ENCODE results near the gene OR2J1. TPM values are rescaled to one million over a fixed set of nuclear protein-coding genes. Genes with fewer than 3 reads are reported as not detected.
"Not testable (repeated sequence)": the region's sequence is repeated elsewhere in the genome, so short reads cannot be mapped to it uniquely, and the experiment has no call there.

Gene OR2J1
- total RNA-seq: not detected

DNA sequence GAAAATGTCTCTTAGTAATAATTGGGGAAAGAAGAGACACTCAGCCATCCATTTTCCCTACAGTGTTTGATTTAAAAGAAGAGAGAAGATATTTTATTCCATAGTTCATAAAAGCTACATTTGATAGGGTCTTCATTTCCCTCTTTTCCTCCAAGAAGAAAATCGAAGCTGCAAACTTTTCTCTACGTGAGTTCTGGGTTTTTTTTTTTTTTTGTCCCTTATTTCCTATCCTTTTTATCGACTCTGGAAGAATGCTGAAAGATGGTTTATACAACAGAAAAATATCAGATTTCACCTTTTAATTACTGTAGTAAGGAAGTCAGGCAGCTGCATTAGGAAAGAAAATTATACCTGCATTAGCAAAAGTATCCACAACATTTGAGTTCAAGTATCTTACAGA, at the start of gene OR2J1:
Gene OR2J1, plus strand, starts transcription at position 301 of the 400 bp plus-strand sequence. CDS start 1,453 bp downstream, outside the sequence.
- no peak for DNase-seq

DNA sequence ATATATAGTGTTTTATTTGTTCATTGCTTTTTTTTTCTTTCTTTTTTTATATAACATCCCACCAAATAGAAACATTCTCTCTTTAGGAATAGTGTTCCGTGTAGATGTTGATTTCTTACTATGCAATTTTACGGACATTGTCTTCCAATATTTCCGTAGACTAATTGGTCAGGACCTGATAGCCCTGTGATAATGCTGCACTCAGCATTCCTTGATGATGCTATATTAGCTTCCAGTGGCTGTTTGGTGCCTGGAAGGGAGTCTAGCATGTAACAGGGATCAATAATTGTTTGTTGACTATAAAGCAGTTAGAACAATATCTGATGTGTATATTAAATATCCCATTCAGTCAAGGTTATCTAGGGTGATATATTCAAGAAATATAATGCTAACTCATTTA, 47.6 kb upstream of the OR2J1 start:
- DNase-seq: no peak

GRCh38 chr6:29071831-29072723, 27.2 kb upstream of the OR2J1 start:
- DNase-seq: no peak

DNA sequence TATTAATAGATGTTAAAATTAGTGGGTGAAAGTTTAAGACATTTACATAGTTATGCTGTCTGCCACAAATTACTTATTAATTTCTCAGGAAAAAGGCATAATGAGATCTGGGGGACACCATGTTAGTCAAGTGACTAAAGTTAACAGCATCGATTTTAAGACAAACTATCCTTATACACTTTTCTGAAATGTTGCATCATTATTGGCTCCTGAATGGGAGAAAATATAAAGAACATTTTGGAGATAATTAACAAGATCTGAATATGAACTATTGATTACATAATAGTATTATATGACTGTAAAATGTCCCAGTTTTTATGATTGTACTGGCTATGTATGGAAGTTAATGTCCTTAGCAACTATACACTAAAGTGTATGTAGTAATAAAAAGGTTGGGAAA, 20.1 kb upstream of the OR2J1 start:
- no peak for DNase-seq

GRCh38 chr6:29081312-29081711, 18.0 kb upstream of the OR2J1 start:
- DNase-seq: no peak

- no peak for DNase-seq
These were observed 16.8 kb upstream of the OR2J1 start for GRCh38 chr6:29082457-29082856.

DNA sequence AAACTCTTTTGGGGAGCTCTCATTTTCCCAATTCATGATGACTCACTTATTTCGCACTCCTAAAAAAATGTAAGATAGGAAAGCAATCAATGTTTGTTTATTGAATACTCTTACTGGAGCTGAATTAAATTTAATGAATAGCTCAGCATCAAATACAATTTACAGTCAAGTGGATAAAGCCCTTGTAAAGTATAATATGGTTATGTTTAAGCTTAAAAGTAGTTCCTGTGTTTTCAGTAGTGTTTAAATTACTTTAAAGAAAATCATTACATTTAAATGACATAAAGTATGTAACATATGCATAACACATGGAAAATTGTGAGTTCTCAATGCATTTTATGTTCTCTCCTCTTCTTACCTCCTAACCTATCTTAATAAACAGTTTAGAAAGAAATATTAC, 12.1 kb upstream of the OR2J1 start, which contains the start of gene OR2B3:
Gene OR2B3, minus strand, starts transcription at position 101 of the 400 bp plus-strand sequence. Its CDS starts 65 bp downstream, at position 36.
- DNase-seq: no peak

- no peak for DNase-seq
These were observed 6.3 kb upstream of the OR2J1 start for GRCh38 chr6:29092957-29093356.

GRCh38 chr6:29097803-29098202, 1.5 kb upstream of the OR2J1 start:
- DNase-seq: no peak

- no peak for DNase-seq
These were observed 8.5 kb downstream of the OR2J1 start, which contains the start of gene OR2J3 for GRCh38 chr6:29107758-29108157. Gene OR2J3 (plus strand): TSS chr6:29108058. CDS start chr6:29111891, 3,833 bp downstream.

- no peak for DNase-seq
These were observed 12.8 kb downstream of the OR2J1 start for GRCh38 chr6:29112135-29112534.

DNA sequence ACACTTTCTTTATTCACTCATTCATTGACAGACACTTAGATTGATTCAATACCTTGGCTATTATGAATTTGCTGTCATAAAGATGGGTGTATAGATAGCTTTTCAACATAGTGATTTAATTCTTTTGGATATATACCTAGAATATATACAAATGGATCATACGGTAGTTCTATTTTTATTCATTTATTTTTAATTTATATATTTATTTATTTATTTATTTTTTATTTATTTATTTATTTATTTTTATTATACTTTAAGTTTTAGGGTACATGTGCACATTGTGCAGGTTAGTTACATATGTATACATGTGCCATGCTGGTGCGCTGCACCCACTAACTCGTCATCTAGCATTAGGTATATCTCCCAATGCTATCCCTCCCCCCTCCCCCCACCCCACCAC, 15.7 kb downstream of the OR2J1 start:
- DNase-seq: not testable (repeated sequence)

DNA sequence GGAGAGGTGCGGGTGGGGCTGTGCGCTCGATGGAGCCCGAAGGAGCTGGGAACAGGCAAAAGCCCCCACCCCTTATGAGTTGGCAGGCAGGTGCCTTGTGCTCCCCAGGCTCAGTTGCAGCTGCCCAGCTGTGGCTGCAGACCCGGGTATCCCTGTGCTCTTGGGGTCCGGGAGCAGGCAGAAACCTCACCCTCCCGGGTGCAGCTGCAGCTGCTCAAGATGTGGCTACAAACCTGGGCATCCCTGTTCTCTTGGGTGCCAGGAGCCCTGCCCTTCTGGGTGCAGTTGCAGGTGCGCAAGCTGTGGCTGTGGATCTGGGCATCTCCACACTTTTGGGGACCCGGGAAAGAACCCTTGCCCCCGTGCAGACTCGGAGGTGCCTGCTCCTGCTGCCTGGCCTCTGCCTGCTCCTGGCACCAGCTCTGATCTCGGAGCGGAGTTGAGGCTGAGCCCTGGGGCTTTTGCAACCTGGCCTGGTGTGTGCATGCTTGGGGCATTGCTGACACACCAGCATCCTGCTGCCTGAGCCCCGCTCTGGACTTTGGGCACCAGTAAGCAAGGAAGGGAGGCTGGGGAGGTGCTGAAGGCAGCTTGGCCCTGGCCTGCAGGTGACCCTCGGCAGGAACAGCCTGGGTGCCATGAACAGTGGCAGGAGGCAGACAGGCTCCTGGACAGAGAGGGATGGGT, 30.2 kb downstream of the OR2J1 start:
- DNase-seq: no peak

DNA sequence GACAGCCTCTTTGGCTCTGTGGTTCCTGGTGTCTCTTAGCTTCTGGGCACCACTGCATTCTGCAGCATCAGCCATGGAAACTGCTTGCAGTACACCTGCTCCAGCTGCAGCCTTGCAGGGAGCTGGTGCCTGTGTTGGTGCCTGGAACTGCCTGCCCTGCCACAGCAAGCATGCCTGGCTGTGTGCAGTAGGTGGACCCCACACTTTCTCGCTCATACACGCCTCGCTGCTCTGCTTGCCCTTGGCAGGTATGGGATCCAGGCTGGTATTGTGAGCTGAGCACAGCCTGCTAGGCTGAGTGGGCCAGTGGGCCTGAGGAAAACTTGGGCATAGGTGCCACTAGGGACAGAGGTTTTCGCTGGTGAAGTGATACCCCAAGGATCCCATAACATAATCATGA, 31.4 kb downstream of the OR2J1 start:
- DNase-seq: no peak

- DNase-seq: no peak
These were observed 32.4 kb downstream of the OR2J1 start for GRCh38 chr6:29131691-29132090.

DNA sequence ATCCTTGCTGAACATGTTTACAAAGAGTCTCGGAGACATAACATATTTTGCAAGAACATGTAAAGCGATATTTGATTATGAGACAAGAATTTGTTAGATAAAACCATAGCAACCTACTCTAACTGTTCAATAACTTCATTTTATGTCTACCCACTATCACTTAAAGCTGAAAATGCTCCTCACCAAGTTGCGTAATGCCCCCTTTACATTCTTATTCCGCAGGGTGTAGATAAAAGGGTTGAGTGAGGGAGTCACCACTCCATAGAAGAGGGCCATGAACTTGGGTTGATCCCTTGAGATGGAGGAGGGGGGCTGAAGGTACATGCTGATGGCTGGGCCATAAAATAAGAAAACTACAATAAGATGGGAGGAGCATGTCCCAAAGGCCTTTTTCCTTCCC, 38.4 kb downstream of the OR2J1 start:
- DNase-seq: no peak

- DNase-seq: no peak
These were observed 42.3 kb downstream of the OR2J1 start for GRCh38 chr6:29141606-29142005.

GRCh38 chr6:29142309-29142708, 43.0 kb downstream of the OR2J1 start:
- DNase-seq: no peak

DNA sequence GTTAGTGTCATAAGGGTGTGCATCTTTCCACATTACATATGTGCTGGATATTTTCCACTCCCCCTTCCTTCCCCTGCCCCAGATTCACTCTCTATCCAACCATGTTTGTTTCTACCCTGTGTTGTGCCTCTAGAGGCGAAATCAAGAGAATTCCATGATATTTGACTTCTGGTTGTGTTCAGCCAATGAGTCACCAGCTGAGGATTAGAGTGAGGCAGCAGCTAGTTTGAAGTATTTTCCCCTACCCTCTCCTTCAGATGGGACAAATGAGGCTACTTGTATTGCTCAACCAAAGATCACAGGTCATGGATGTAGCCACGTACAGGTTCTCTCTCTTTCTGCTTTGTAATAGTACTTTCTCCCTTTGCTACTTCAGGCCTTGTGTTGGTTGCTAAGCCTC, 46.9 kb downstream of the OR2J1 start:
- DNase-seq: no peak

- DNase-seq: no peak
These were observed 47.8 kb downstream of the OR2J1 start for GRCh38 chr6:29147074-29147473.

DNA sequence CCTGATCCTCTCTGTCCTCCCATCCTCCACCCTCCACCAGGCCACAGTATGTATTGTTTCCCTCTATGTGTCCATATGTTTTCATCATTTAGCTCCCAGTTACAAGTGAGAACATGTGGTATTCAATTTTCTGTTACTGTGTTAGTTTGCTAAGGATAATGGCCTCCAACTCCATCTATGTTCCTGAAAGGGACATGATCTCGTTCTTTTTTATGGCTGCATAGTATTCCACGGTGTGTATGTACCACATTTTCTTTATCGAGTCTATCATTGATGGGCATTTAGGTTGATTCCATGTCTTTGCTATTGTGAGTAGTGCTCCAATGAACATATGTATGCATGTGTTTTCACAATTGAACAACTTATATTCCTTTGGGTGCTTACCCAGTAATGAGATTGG, 50.2 kb downstream of the OR2J1 start:
- not testable (repeated sequence) for DNase-seq
